IMR-90 (cell line): ENCODE measurements around the gene IER5L. TPM values are rescaled to one million over a fixed set of nuclear protein-coding genes. Genes with fewer than 3 reads are reported as not detected.

Experiments
- ATAC-seq: fragments of 200-7000 bp; cut with Tn5 transposase; 2 replicates; pipeline ENCODE4 v1.9.1; 2020; ENCODE audit warnings: low read depth, mild to moderate bottlenecking, moderate library complexity
- BruUV-seq: library from RNA; stranded (reverse); fragments of 400-500 nt; replicated peaks from 2 replicates; lab custom pipeline; 2021; lab: Mats Ljungman, UMichigan
- CTCF ChIA-PET: fragments of 300-600 bp; formaldehyde crosslinking; extraction: SDS; loops from one replicate; lab custom pipeline; 2021; ENCODE audit warnings: antibody characterized with exemption; lab: Yijun Ruan, JAX
- POLR2A ChIA-PET: fragments of 300-600 bp; sonication (Branson Sonifier 250); formaldehyde crosslinking; loops from one replicate; lab custom pipeline; 2022; ENCODE audit warnings: antibody characterized with exemption; ENCODE audit not compliant: unreplicated experiment; lab: Charles Lee
- DNase-seq: peaks from one replicate; pipeline ENCODE4 v3.0.0; 2013
- H2AFZ ChIP-seq: replicated peaks from 2 replicates; pipeline ENCODE3; 2013; ENCODE audit warnings: low read length, mild to moderate bottlenecking; ENCODE audit not compliant: poor library complexity
- H2AK5ac ChIP-seq: 2 replicates; pipeline ENCODE4 v1.6.1; 2013; ENCODE audit warnings: low read depth, low read length, inconsistent platforms
- H2AK9ac ChIP-seq: replicated peaks from 2 replicates; pipeline ENCODE3; 2013; ENCODE audit warnings: mild to moderate bottlenecking, low read depth, low read length, moderate library complexity; ENCODE audit not compliant: poor library complexity
- H2BK120ac ChIP-seq: 2 replicates; pipeline ENCODE4 v1.6.1; 2013; ENCODE audit warnings: low read depth, low read length, inconsistent platforms
- H2BK15ac ChIP-seq: 3 replicates; pipeline ENCODE4 v1.6.1; 2013; ENCODE audit warnings: low read depth, low read length, inconsistent platforms
- H2BK20ac ChIP-seq: 2 replicates; pipeline ENCODE4 v1.6.1; 2013; ENCODE audit warnings: low read depth, mild to moderate bottlenecking, inconsistent platforms, low read length, moderate library complexity
- H2BK5ac ChIP-seq: 2 replicates; pipeline ENCODE4 v1.6.1; 2013; ENCODE audit warnings: mild to moderate bottlenecking, low read depth, low read length, inconsistent platforms; ENCODE audit not compliant: poor library complexity, severe bottlenecking
- H3K14ac ChIP-seq: replicated peaks from 2 replicates; pipeline ENCODE4 v1.6.1; 2013; ENCODE audit warnings: low read depth, low read length, inconsistent platforms
- H3K18ac ChIP-seq: 2 replicates; pipeline ENCODE4 v1.6.1; 2013; ENCODE audit warnings: low read depth, low read length, control low read depth
- H3K23ac ChIP-seq: 2 replicates; pipeline ENCODE4 v1.6.1; 2013; ENCODE audit warnings: low read depth, low read length, inconsistent platforms
- H3K27ac ChIP-seq: 2 replicates; pipeline ENCODE4 v1.5.1; 2013; ENCODE audit warnings: mild to moderate bottlenecking, control low read depth, low read length; ENCODE audit not compliant: insufficient read depth
- H3K27me3 ChIP-seq: 2 replicates; pipeline ENCODE4 v1.6.1; 2013; ENCODE audit warnings: low read length; ENCODE audit not compliant: control insufficient read depth, insufficient read depth
- H3K36me3 ChIP-seq: 2 replicates; pipeline ENCODE4 v1.6.1; 2013; ENCODE audit warnings: low read length, mixed read lengths; ENCODE audit not compliant: control insufficient read depth, insufficient read depth
- H3K4ac ChIP-seq: 2 replicates; pipeline ENCODE4 v1.6.1; 2013; ENCODE audit warnings: low read depth, low read length, inconsistent platforms
- H3K4me1 ChIP-seq: 2 replicates; pipeline ENCODE4 v1.6.1; 2013; ENCODE audit warnings: low read length, mixed read lengths; ENCODE audit not compliant: control insufficient read depth, insufficient read depth
- H3K4me2 ChIP-seq: 2 replicates; pipeline ENCODE4 v1.6.1; 2013; ENCODE audit warnings: low read depth, mild to moderate bottlenecking, control low read depth, low read length, moderate library complexity
- H3K4me3 ChIP-seq: 2 replicates; pipeline ENCODE4 v1.5.1; 2013; ENCODE audit warnings: low read depth, mild to moderate bottlenecking, control low read depth, low read length, moderate library complexity; ENCODE audit not compliant: insufficient read depth
- H3K56ac ChIP-seq: 2 replicates; pipeline ENCODE4 v1.6.1; 2013; ENCODE audit warnings: low read length, inconsistent platforms; ENCODE audit not compliant: insufficient read depth; ENCODE audit errors: extremely low read depth
- H3K79me1 ChIP-seq, 2 experiments: 2 replicates each; pipeline ENCODE4 v1.6.1; 2013; ENCODE audit warnings: low read length in 2 of 2, inconsistent platforms in 1 of 2, low read depth in 1 of 2
- H3K9ac ChIP-seq: 2 replicates; pipeline ENCODE4 v1.6.1; 2013; ENCODE audit warnings: low read depth, low read length, control low read depth
- H3K9me1 ChIP-seq: 2 replicates; pipeline ENCODE4 v1.6.1; 2013; ENCODE audit warnings: low read length, inconsistent platforms; ENCODE audit not compliant: insufficient read depth
- H3K9me3 ChIP-seq: 2 replicates; pipeline ENCODE4 v1.6.1; 2013; ENCODE audit warnings: low read length; ENCODE audit not compliant: control insufficient read depth, insufficient read depth
- H4K20me1 ChIP-seq: 2 replicates; pipeline ENCODE4 v1.6.1; 2013; ENCODE audit warnings: low read length, inconsistent platforms; ENCODE audit not compliant: insufficient read depth
- H4K5ac ChIP-seq: 2 replicates; pipeline ENCODE4 v1.6.1; 2013; ENCODE audit warnings: mild to moderate bottlenecking, low read depth, low read length, control low read depth
- H4K8ac ChIP-seq, 2 experiments: 2 replicates each; pipeline ENCODE4 v1.6.1; 2013; ENCODE audit warnings: low read depth in 2 of 2, low read length in 2 of 2, control low read depth in 1 of 2, inconsistent platforms in 1 of 2
- H4K91ac ChIP-seq: 2 replicates; pipeline ENCODE4 v1.6.1; 2013; ENCODE audit warnings: low read depth, low read length, inconsistent platforms; ENCODE audit not compliant: insufficient read depth
- CEBPB ChIP-seq: IDR thresholded peaks from 2 replicates; pipeline ENCODE4 v1.6.1; 2012; ENCODE audit warnings: low read depth, low read length, improper control_type of control experiment
- CHD1 ChIP-seq: IDR thresholded peaks from 2 replicates; pipeline ENCODE4 v1.6.1; 2012; ENCODE audit warnings: low read depth, low read length, improper control_type of control experiment
- CTCF ChIP-seq: conservative IDR thresholded peaks from 2 replicates; pipeline ENCODE4 v1.5.1; 2012; ENCODE audit warnings: mild to moderate bottlenecking, low read depth, low read length, improper control_type of control experiment
- ELK1 ChIP-seq: fragments of 150-350 bp; IDR thresholded peaks from 2 replicates; pipeline ENCODE4 v1.6.1; 2016; ENCODE audit warnings: low read depth, mild to moderate bottlenecking, low read length, moderate library complexity, borderline replicate concordance
- MAFK ChIP-seq: IDR thresholded peaks from 2 replicates; pipeline ENCODE4 v1.6.1; 2012; ENCODE audit warnings: low read depth, low read length, improper control_type of control experiment
- POLR2A ChIP-seq: IDR thresholded peaks from 2 replicates; pipeline ENCODE4 v1.6.1; 2012; ENCODE audit warnings: mild to moderate bottlenecking, low read depth, low read length
- RAD21 ChIP-seq: IDR thresholded peaks from 2 replicates; pipeline ENCODE4 v1.6.1; 2012; ENCODE audit warnings: low read length, improper control_type of control experiment
- SMC3 ChIP-seq: fragments of 150-350 bp; IDR thresholded peaks from 2 replicates; pipeline ENCODE4 v1.6.1; 2016; ENCODE audit warnings: low read depth, mild to moderate bottlenecking, antibody characterized with exemption, low read length, moderate library complexity
- WGBS, 2 experiments: methylation state at CpG; one replicate each; pipeline versions ENCODE4 v1.1.5 to v1.1.7; 2013; ENCODE audit warnings: missing lambda C conversion rate in 2 of 2; ENCODE audit not compliant: insufficient read length in 1 of 2; ENCODE audit errors: extremely low coverage in 2 of 2; 5-methylcytosine and 5-hydroxymethylcytosine counted together
- dilution Hi-C: fragments of 300-500 bp; cut with HindIII; formaldehyde crosslinking; loops from one replicate; pipeline ENCODE4 v1.14.3; 2018; ENCODE audit warnings: low sequenced_read_pairs; ENCODE audit not compliant: unreplicated experiment
- in situ Hi-C: fragments of 300-500 bp; cut with MboI; formaldehyde crosslinking; loops from 3 replicates; pipeline ENCODE4 v1.14.3; 2019; ENCODE audit warnings: low sequenced_read_pairs, inconsistent platforms, mixed read lengths
- intact Hi-C: fragments of 100-400 bp; cut with micrococcal nuclease; formaldehyde crosslinking; loops from 2 replicates; pipeline ENCODE4 v1.10.0; 2022
- polyA plus RNA-seq, 3 experiments: library from polyadenylated mRNA; depleted of rRNA; stranded (reverse); fragments of >200 nt; gene quantifications; 2 replicates each; pipeline ENCODE4 v1.2.3, GENCODE V29; 2012; ENCODE audit warnings: low replicate concordance in 1 of 3
- total RNA-seq: library from RNA; depleted of rRNA; stranded (reverse); fragments of >200 nt; gene quantifications from 2 replicates; pipeline ENCODE4 v1.2.3, GENCODE V29; 2012

The IER5L gene
- total and polyA plus RNA-seq, 2 of the 4 experiments (the other 2 are of a cell fraction): 12.5 to 13.4 TPM

DNA sequence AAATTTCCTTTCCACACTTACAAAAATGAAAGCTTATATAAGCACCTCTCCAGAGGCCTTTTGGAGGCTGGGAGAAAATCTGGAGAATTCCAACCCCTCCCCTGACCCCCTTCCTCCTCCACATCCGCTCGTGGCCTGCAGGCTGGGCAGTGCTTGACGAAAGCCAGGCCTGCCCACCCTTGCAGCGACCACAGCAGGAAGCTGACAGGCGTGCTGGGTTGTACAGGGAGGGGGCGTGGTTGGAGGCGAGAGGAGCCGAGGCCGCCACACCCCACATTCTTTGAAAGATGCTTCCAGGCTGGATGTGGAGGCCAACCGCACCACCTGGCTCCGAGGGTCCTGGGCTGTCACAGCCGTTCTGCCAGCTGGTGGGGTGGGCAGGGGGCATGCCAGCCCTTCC lies 47.8 kb upstream of the IER5L start:
- no peak overlapping the region for H3K56ac ChIP-seq
- no peak overlapping the region for H3K4me3 ChIP-seq
- H3K27me3 ChIP-seq: no peaks in the 10 kb centered on the region; the same call in 1 of the 2 replicates
- H4K5ac ChIP-seq: no peak overlapping the region
- ATAC-seq (peak; percentile 66), DNase-seq (peak; percentile 73)
- H2BK120ac ChIP-seq: peak overlapping the region; percentile 23; the same call in 1 of the 2 replicates
- peaks cover 3% of the 10 kb centered on the region; the same call in 1 of the 2 replicates for H3K4me1 ChIP-seq
- H3K18ac ChIP-seq: no peak overlapping the region
- in situ Hi-C loops (no loop called here), intact Hi-C loops (no loop called here), dilution Hi-C loops (no loop called here)
- no CpG with 5 or more reads among the region's 12 CpGs for WGBS, 2 experiments
- H3K14ac ChIP-seq: no peak overlapping the region
- H3K9me1 ChIP-seq: peaks cover 4% of the 10 kb centered on the region
- H2BK20ac ChIP-seq: no peak overlapping the region
- H4K20me1 ChIP-seq: no peaks in the 10 kb centered on the region
- H2AK5ac ChIP-seq: peak overlapping the region; percentile 70; the same call in 1 of the 2 replicates
- H3K23ac ChIP-seq: no peak overlapping the region
- peak overlapping the region; percentile 87 for H2AFZ ChIP-seq
- no peak overlapping the region for H3K9ac ChIP-seq
- no peak overlapping the region for H2BK5ac ChIP-seq
- H2BK15ac ChIP-seq: no peak overlapping the region
- H3K4ac ChIP-seq: peak overlapping the region; percentile 64
- H2AK9ac ChIP-seq: peak overlapping the region; percentile 15
- H3K4me2 ChIP-seq: no peak overlapping the region
- ChIA-PET CTCF (no interaction called here), POLR2A (interaction anchor here (0.5 kb wide), 1 partner anchor 592 kb away, joined by 3 read pairs; no protein-coding TSS in a partner anchor)
- no peaks in the 10 kb centered on the region for H3K36me3 ChIP-seq
- TF ChIP-seq RAD21 (no peak), CEBPB (no peak), SMC3 (no peak), MAFK (no peak), POLR2A (no peak), CHD1 (no peak), CTCF (no peak), ELK1 (no peak)
- peak overlapping the region in 1 of 2 experiments; percentile 69; a peak in 1 of 4 replicates for H4K8ac ChIP-seq
- BruUV-seq: no TSS peak
- H3K27ac ChIP-seq: no peak overlapping the region
- H4K91ac ChIP-seq: no peak overlapping the region
- H3K79me1 ChIP-seq: no peaks in the 10 kb centered on the region
- no peaks in the 10 kb centered on the region for H3K9me3 ChIP-seq
